SJSA1 (cell line): ENCODE measurements around the gene KLF9. TPM values are rescaled to one million over a fixed set of nuclear protein-coding genes. Genes with fewer than 3 reads are reported as not detected.
"Not testable (repeated sequence)": the region's sequence is repeated elsewhere in the genome, so short reads cannot be mapped to it uniquely, and the experiment has no call there.

Experiments
- DNase-seq, 2 experiments: peaks; one replicate each; pipeline ENCODE4 v3.0.0-alpha.2; 2015 to 2020; ENCODE audit warnings: low spot score in 2 of 2, low read depth in 1 of 2
- H3K27ac ChIP-seq: fragments of 250-450 bp; sonication (Bioruptor Pico); 2 replicates; pipeline ENCODE4 v1.5.1; 2020; ENCODE audit warnings: mild to moderate bottlenecking, moderate library complexity
- H3K27me3 ChIP-seq: fragments of 250-450 bp; sonication (Bioruptor Pico); replicated peaks from 2 replicates; pipeline ENCODE4 v1.5.1; 2020; ENCODE audit warnings: mild to moderate bottlenecking, moderate library complexity
- H3K36me3 ChIP-seq: fragments of 250-450 bp; sonication (Bioruptor Pico); 2 replicates; pipeline ENCODE4 v1.5.1; 2020; ENCODE audit warnings: mild to moderate bottlenecking
- H3K4me1 ChIP-seq: fragments of 250-450 bp; sonication (Bioruptor Pico); replicated peaks from 2 replicates; pipeline ENCODE4 v1.6.1; 2021; ENCODE audit warnings: mild to moderate bottlenecking
- H3K4me3 ChIP-seq: fragments of 250-450 bp; sonication (Bioruptor Pico); 2 replicates; pipeline ENCODE4 v1.5.1; 2020; ENCODE audit warnings: mild to moderate bottlenecking
- H3K9me3 ChIP-seq: fragments of 250-450 bp; sonication (Bioruptor Pico); replicated peaks from 2 replicates; pipeline ENCODE4 v1.5.1; 2020; ENCODE audit warnings: mild to moderate bottlenecking
- total RNA-seq: library from RNA; depleted of rRNA; stranded (reverse); fragments of >200 nt; shearing (Covaris generic); gene quantifications from 2 replicates; pipeline ENCODE4 v1.2.3, GENCODE V29; 2014

KLF9 gene
- total RNA-seq, 1 experiment from 2014 or later, result 5.9 TPM

DNA sequence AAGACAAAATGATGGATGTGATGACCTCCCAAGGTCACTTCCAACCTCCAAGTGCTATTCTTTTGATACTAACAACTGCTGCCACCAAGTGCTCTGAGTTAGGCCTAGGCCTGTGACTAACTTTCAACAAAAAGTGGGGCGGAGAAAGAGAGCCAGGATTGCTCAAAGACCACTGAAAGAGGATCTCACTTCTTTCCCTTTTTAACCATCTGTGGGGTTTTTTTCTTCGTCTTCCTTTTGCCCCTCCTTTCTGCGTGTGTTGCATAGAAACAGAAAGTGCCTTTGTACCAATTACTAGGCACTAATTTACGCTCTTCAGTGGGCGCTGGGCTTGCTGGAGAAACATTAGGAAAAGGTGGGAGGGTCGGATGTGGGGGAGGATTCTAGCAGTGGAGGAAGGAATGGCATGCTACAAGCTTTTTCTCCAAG is 8.0 kb downstream of the KLF9 start:
- Histone ChIP-seq H3K27me3 (no peaks in the 10 kb centered on the region), H3K4me3 (no peak overlapping the region), H3K4me1 (peaks cover 54% of the 10 kb centered on the region), H3K9me3 (no peaks in the 10 kb centered on the region), H3K27ac (peak overlapping the region; percentile 97), H3K36me3 (no peaks in the 10 kb centered on the region)
- DNase-seq, result peak in 1 of 2 experiments; percentile 51

- H3K4me1 ChIP-seq, result peaks cover 49% of the 10 kb centered on the region
- no peak overlapping the region for H3K4me3 ChIP-seq
- no peak for DNase-seq
- H3K27me3 ChIP-seq, result no peaks in the 10 kb centered on the region
- H3K27ac ChIP-seq, result peak overlapping the region; percentile 97
- no peaks in the 10 kb centered on the region for H3K36me3 ChIP-seq
- no peaks in the 10 kb centered on the region for H3K9me3 ChIP-seq
Measured at GRCh38 chr9:70405808-70406433, 8.5 kb downstream of the KLF9 start.

GRCh38 chr9:70404261-70404660 is 10.2 kb downstream of the KLF9 start:
- no peaks in the 10 kb centered on the region for H3K27me3 ChIP-seq
- DNase-seq, result no peak
- H3K4me3 ChIP-seq, result no peak overlapping the region
- H3K4me1 ChIP-seq, result peaks cover 35% of the 10 kb centered on the region
- H3K9me3 ChIP-seq, result no peaks in the 10 kb centered on the region
- no peaks in the 10 kb centered on the region for H3K36me3 ChIP-seq
- no peak overlapping the region for H3K27ac ChIP-seq

GRCh38 chr9:70403618-70404025 is 10.8 kb downstream of the KLF9 start:
- no peak for DNase-seq
- no peak overlapping the region for H3K27ac ChIP-seq
- H3K4me1 ChIP-seq, result peaks cover 35% of the 10 kb centered on the region
- no peaks in the 10 kb centered on the region for H3K27me3 ChIP-seq
- H3K9me3 ChIP-seq, result no peaks in the 10 kb centered on the region
- H3K4me3 ChIP-seq, result no peak overlapping the region
- no peaks in the 10 kb centered on the region for H3K36me3 ChIP-seq

GRCh38 chr9:70403166-70403565 is 11.3 kb downstream of the KLF9 start:
- Histone ChIP-seq H3K27me3 (no peaks in the 10 kb centered on the region), H3K4me3 (no peak overlapping the region), H3K4me1 (peaks cover 31% of the 10 kb centered on the region), H3K36me3 (no peaks in the 10 kb centered on the region), H3K27ac (no peak overlapping the region), H3K9me3 (no peaks in the 10 kb centered on the region)
- DNase-seq, result no peak

DNA sequence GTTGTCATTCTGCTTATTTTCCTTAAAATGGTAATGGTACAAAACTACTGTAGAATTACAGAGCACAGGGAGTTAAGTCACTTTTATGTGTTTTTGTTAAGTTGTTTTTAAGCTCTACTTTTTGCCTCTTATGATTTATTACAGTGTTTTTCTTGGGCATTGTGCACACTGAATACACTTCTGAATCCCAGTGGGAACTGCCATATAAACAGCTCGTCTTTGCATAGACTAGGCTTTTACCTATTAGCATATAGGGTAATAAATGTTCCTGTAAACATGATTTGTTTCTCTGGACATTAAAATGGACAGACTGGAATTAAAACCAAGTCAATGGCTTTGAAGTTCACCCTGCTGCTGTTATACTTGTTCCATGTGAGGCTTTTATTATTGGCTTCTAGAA is 12.2 kb downstream of the KLF9 start:
- Histone ChIP-seq H3K36me3 (no peaks in the 10 kb centered on the region), H3K27me3 (no peaks in the 10 kb centered on the region), H3K27ac (no peak overlapping the region), H3K4me1 (peaks cover 21% of the 10 kb centered on the region), H3K4me3 (no peak overlapping the region), H3K9me3 (no peaks in the 10 kb centered on the region)
- no peak for DNase-seq

DNA sequence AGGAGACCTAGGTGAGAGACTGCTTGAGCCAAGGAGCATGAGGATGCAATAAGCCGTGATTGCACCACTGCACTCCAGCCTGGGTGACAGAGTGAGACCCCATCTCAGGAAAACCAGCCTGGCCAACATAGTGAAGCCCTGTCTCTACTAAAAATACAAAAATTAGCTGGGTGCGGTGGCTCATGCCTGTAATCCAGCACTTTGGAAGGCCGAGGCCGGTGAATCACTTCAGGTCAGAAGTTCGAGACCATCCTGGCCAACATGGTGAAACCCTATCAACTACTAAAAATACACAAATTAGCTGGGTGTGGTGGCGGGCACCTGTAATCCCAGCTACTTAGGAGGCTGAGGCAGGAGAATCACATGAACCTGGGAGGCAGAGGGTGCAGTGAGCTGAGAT is 13.2 kb downstream of the KLF9 start:
- not testable (repeated sequence) for H3K36me3 ChIP-seq, H3K27ac ChIP-seq, H3K4me3 ChIP-seq, H3K9me3 ChIP-seq, DNase-seq, H3K27me3 ChIP-seq
- H3K4me1 ChIP-seq, result peaks cover 11% of the 10 kb centered on the region

DNA sequence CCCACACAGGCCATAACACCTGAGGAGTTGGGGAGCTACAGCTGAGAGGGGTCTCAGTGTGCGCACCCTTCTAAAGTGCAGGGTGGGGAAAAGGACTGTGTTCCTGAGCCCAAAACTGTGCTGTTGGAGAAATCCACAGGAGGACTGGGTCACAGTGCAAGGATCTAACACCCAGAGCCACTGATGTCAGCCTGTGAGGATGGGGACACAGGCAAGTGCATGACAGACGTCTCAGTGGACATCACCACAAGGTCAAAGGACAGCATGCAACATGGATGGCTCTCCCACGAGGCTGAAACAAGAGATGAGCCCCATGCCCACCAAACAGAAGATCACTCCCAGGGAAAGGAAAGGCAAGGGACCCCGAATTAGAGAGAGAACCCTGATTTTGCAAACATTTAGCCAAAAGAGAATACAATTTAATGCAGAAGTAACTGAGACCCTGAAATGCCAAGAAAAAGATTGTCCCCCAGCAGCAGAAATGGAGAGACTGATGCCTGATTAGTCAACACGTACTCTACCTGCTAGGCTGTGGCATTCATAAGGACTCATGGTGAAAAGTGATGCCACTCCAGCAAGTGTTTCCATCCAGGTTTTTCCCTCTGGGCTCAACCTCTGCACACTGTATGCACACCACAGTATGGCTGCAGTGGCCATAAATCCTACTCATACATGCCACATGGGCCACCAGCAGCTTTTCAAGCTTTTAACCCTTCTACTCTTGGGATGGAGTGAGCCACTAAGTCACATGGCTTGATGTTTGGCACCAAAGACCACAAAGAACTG is 14.2 kb downstream of the KLF9 start:
- Histone ChIP-seq H3K27me3 (no peaks in the 10 kb centered on the region), H3K4me1 (peaks cover 2% of the 10 kb centered on the region), H3K27ac (no peak overlapping the region), H3K9me3 (no peaks in the 10 kb centered on the region), H3K4me3 (no peak overlapping the region), H3K36me3 (no peaks in the 10 kb centered on the region)
- DNase-seq, result no peak

DNA sequence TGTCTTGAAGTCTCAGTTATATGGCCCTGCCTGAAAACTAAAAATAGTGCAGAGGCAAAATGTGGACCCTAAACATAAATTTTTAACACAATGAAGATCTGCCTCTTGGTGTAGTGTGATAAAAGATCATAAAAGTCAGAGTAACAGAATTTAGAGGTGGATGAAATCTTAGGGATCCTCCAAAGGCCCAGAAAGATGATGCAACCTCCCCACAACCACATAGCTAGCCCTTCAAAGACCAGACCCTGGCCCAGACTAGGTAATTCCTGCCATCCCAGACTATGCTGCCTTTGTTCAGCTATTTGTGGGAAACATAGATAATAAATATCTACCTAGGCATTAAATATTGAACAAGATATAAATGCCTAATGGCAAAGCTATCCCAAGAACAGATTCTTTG is 15.3 kb downstream of the KLF9 start:
- H3K27me3 ChIP-seq, result no peaks in the 10 kb centered on the region
- no peaks in the 10 kb centered on the region for H3K9me3 ChIP-seq
- H3K36me3 ChIP-seq, result no peaks in the 10 kb centered on the region
- H3K4me1 ChIP-seq, result no peaks in the 10 kb centered on the region
- H3K4me3 ChIP-seq, result no peak overlapping the region
- H3K27ac ChIP-seq, result no peak overlapping the region
- DNase-seq, result no peak

DNA sequence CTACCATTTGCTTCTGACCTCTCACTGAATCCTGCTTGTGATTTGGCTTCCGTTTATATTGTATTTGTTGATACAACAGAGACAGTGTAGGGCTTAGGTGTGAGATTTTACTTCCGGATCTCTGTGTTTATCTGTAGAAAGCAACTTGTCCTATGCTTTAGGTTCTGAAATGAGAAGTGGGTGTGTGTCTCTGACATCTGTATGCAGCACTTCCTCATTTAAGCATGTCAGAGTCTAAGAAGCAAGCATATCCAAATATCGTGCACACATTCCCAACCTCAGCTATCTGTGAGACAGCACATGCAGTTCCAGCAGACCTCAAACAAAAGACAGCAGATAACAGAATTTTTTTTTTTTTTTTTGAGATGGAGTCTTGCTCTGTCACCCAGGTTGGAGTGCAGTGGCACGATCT is 16.3 kb downstream of the KLF9 start:
- no peak overlapping the region for H3K4me3 ChIP-seq
- no peak for DNase-seq
- no peaks in the 10 kb centered on the region for H3K4me1 ChIP-seq
- H3K9me3 ChIP-seq, result no peaks in the 10 kb centered on the region
- no peak overlapping the region for H3K27ac ChIP-seq
- no peaks in the 10 kb centered on the region for H3K36me3 ChIP-seq
- H3K27me3 ChIP-seq, result no peaks in the 10 kb centered on the region

GRCh38 chr9:70395652-70396051 is 18.8 kb downstream of the KLF9 start:
- Histone ChIP-seq H3K4me1 (peaks cover 6% of the 10 kb centered on the region), H3K4me3 (no peak overlapping the region), H3K27me3 (no peaks in the 10 kb centered on the region), H3K36me3 (no peaks in the 10 kb centered on the region), H3K9me3 (no peaks in the 10 kb centered on the region), H3K27ac (no peak overlapping the region)
- no peak for DNase-seq

GRCh38 chr9:70392850-70393249 is 21.6 kb downstream of the KLF9 start:
- H3K4me3 ChIP-seq, result no peak overlapping the region
- H3K27me3 ChIP-seq, result no peaks in the 10 kb centered on the region
- H3K36me3 ChIP-seq, result no peaks in the 10 kb centered on the region
- no peak for DNase-seq
- peaks cover 14% of the 10 kb centered on the region for H3K4me1 ChIP-seq
- no peak overlapping the region for H3K27ac ChIP-seq
- no peaks in the 10 kb centered on the region for H3K9me3 ChIP-seq

DNA sequence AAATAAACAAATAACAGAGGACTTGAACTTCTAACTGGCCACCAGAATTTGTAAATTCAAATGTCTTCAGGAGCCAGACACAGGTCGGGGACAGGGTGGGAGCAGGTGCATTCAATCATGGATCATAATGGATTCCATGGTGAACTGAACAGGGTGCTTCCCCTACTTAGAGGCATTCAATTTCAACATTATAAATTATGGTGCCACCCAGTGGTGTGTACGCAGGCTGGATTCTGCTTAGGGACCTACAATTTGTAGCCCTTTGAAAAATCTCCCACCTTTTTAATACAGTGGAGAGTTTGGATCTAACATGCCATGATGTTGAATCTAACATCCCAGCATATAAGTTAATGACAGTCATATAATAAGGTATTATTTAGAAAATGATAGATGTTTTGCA is 22.3 kb downstream of the KLF9 start:
- Histone ChIP-seq H3K4me3 (no peak overlapping the region), H3K27me3 (no peaks in the 10 kb centered on the region), H3K36me3 (no peaks in the 10 kb centered on the region), H3K4me1 (peaks cover 14% of the 10 kb centered on the region), H3K27ac (no peak overlapping the region), H3K9me3 (no peaks in the 10 kb centered on the region)
- DNase-seq, result no peak

DNA sequence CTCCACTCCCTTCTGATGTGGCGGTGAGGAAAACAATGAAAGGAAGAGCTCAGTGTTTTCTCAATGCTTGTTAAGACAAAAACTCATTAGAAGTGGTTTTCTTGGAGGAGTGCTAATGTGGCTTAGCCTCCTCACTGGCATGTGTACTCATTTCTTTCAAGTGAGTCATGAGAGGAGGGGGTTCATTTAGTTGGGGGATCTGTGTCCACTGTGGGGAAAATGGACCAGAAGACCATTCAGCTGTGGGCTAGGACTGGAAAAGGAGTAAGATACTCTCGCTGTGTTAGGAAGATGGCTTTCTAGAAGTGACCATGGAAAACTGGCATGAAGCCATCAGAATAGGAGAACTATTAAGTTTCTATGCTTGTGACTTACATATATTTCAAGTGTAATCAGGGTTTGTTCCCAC is 23.5 kb downstream of the KLF9 start:
- peak in 1 of 2 experiments; percentile 47 for DNase-seq
- Histone ChIP-seq H3K27ac (no peak overlapping the region), H3K4me3 (no peak overlapping the region)

More for the DNA sequence above, 23.5 kb downstream of the KLF9 start:
- Histone ChIP-seq H3K9me3 (no peaks in the 10 kb centered on the region), H3K36me3 (no peaks in the 10 kb centered on the region), H3K27me3 (no peaks in the 10 kb centered on the region), H3K4me1 (peaks cover 14% of the 10 kb centered on the region)
